ENCODE data around the gene MYO15A.

The MYO15A gene

GRCh38 chr17:18172531-18173278 is 64.1 kb downstream of the MYO15A start:
- no peak for DNase-seq
- H3K27me3 ChIP-seq = no peaks in the 10 kb centered on the region
- TF ChIP-seq, protein P1, sequence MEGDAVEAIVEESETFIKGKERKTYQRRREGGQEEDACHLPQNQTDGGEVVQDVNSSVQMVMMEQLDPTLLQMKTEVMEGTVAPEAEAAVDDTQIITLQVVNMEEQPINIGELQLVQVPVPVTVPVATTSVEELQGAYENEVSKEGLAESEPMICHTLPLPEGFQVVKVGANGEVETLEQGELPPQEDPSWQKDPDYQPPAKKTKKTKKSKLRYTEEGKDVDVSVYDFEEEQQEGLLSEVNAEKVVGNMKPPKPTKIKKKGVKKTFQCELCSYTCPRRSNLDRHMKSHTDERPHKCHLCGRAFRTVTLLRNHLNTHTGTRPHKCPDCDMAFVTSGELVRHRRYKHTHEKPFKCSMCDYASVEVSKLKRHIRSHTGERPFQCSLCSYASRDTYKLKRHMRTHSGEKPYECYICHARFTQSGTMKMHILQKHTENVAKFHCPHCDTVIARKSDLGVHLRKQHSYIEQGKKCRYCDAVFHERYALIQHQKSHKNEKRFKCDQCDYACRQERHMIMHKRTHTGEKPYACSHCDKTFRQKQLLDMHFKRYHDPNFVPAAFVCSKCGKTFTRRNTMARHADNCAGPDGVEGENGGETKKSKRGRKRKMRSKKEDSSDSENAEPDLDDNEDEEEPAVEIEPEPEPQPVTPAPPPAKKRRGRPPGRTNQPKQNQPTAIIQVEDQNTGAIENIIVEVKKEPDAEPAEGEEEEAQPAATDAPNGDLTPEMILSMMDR (IDR thresholded peaks at IDR 0.05; ENCODE audit: low read depth, low read length) = no peak
- no peaks in the 10 kb centered on the region for H3K4me1 ChIP-seq
- no peak overlapping the region for H3K4me3 ChIP-seq (ENCODE audit: low read depth, low read length)
- H3K9me3 ChIP-seq = no peaks in the 10 kb centered on the region
- H3K36me3 ChIP-seq = no peaks in the 10 kb centered on the region

DNA sequence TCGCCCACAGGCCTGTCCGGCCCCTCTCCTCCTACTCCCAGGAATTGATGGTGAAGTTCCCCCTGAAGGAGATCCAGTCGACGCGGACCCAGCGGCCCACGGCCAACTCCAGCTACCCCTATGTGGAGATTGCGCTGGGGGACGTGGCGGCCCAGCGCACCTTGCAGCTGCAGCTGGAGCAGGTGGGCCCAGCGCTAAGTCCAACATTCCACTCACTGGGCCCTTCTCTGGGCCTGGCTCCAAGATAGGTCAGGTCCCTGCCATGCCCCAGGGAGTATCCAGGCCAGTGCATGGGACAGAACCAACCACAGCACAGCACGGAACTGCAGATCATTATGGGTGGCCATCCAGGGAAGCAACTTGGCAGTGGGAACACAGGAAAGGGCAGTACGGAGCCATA is 65.2 kb downstream of the MYO15A start:
- TF ChIP-seq, protein P1 (IDR thresholded peaks at IDR 0.05; ENCODE audit: low read depth, low read length) = no peak

GRCh38 chr17:18176176-18176575 is 67.6 kb downstream of the MYO15A start:
- no peak overlapping the region for H3K4me3 ChIP-seq (ENCODE audit: low read depth, low read length)
- H3K27me3 ChIP-seq = no peaks in the 10 kb centered on the region
- TF ChIP-seq, protein P1 (IDR thresholded peaks at IDR 0.05; ENCODE audit: low read depth, low read length) = no peak
- H3K9me3 ChIP-seq = no peaks in the 10 kb centered on the region
- DNase-seq = no peak
- no peaks in the 10 kb centered on the region for H3K4me1 ChIP-seq
- H3K36me3 ChIP-seq = no peaks in the 10 kb centered on the region

More for the DNA sequence above, 65.2 kb downstream of the MYO15A start:
- no peaks in the 10 kb centered on the region for H3K36me3 ChIP-seq
- H3K9me3 ChIP-seq = no peaks in the 10 kb centered on the region
- no peaks in the 10 kb centered on the region for H3K4me1 ChIP-seq
- no peaks in the 10 kb centered on the region for H3K27me3 ChIP-seq
- H3K4me3 ChIP-seq (ENCODE audit: low read depth, low read length) = no peak overlapping the region
- DNase-seq = no peak

DNA sequence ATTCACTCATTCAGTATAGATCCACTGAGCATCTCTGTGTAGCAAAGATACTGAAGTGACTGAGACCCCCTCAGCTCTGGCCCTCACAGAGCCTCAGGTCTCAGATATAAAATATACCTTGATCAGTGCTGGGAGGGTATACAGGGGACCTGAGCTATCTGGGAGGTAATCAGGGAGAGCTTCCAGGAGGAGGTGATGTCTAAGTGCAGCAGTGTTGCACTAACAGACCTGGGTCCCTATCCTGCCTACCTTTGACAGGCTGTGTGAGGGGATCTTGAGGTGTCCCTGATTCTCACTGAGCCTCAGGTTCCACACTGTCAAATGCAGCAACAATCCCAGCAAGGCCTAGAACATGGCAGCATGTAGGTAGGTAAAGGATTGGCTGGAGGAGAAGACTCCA is 68.6 kb downstream of the MYO15A start:
- DNase-seq = no peak
- Histone ChIP-seq H3K27me3 (no peaks in the 10 kb centered on the region), H3K36me3 (no peaks in the 10 kb centered on the region), H3K4me1 (no peaks in the 10 kb centered on the region), H3K9me3 (no peaks in the 10 kb centered on the region), H3K4me3 (ENCODE audit: low read depth, low read length) (no peak overlapping the region)
- TF ChIP-seq, protein P1 (IDR thresholded peaks at IDR 0.05; ENCODE audit: low read depth, low read length) = no peak

- Histone ChIP-seq H3K9me3 (no peaks in the 10 kb centered on the region), H3K27me3 (no peaks in the 10 kb centered on the region), H3K4me1 (no peaks in the 10 kb centered on the region), H3K4me3 (ENCODE audit: low read depth, low read length) (no peak overlapping the region), H3K36me3 (no peaks in the 10 kb centered on the region)
- TF ChIP-seq, protein P1 (IDR thresholded peaks at IDR 0.05; ENCODE audit: low read depth, low read length) = no peak
- no peak for DNase-seq
Measured at GRCh38 chr17:18177722-18178121, 69.2 kb downstream of the MYO15A start.

GRCh38 chr17:18179196-18179595 is 70.6 kb downstream of the MYO15A start:
- no peak for DNase-seq
- Histone ChIP-seq H3K9me3 (no peaks in the 10 kb centered on the region), H3K36me3 (no peaks in the 10 kb centered on the region), H3K27me3 (no peaks in the 10 kb centered on the region), H3K4me3 (ENCODE audit: low read depth, low read length) (no peak overlapping the region), H3K4me1 (no peaks in the 10 kb centered on the region)
- TF ChIP-seq, protein P1 (IDR thresholded peaks at IDR 0.05; ENCODE audit: low read depth, low read length) = no peak
